Measurements from ENCODE around the gene BCAS4.

BCAS4 gene

GRCh38 chr20:50844430-50845100 lies 49.7 kb downstream of the BCAS4 start:
- Mint-ChIP-seq H3K27ac (no peak overlapping the region), H3K4me1 (peaks cover 25% of the 10 kb centered on the region), H3K4me3 (no peak overlapping the region), H3K27me3 (ENCODE audit: low read depth, poor library complexity) (peaks cover 6% of the 10 kb centered on the region), H3K9me3 (no peaks in the 10 kb centered on the region), H3K36me3 (ENCODE audit: low read depth) (no peaks in the 10 kb centered on the region)
- TF ChIP-seq, protein P1, sequence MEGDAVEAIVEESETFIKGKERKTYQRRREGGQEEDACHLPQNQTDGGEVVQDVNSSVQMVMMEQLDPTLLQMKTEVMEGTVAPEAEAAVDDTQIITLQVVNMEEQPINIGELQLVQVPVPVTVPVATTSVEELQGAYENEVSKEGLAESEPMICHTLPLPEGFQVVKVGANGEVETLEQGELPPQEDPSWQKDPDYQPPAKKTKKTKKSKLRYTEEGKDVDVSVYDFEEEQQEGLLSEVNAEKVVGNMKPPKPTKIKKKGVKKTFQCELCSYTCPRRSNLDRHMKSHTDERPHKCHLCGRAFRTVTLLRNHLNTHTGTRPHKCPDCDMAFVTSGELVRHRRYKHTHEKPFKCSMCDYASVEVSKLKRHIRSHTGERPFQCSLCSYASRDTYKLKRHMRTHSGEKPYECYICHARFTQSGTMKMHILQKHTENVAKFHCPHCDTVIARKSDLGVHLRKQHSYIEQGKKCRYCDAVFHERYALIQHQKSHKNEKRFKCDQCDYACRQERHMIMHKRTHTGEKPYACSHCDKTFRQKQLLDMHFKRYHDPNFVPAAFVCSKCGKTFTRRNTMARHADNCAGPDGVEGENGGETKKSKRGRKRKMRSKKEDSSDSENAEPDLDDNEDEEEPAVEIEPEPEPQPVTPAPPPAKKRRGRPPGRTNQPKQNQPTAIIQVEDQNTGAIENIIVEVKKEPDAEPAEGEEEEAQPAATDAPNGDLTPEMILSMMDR (IDR thresholded peaks at IDR 0.05), result no peak
- DNase-seq, result no peak

DNA sequence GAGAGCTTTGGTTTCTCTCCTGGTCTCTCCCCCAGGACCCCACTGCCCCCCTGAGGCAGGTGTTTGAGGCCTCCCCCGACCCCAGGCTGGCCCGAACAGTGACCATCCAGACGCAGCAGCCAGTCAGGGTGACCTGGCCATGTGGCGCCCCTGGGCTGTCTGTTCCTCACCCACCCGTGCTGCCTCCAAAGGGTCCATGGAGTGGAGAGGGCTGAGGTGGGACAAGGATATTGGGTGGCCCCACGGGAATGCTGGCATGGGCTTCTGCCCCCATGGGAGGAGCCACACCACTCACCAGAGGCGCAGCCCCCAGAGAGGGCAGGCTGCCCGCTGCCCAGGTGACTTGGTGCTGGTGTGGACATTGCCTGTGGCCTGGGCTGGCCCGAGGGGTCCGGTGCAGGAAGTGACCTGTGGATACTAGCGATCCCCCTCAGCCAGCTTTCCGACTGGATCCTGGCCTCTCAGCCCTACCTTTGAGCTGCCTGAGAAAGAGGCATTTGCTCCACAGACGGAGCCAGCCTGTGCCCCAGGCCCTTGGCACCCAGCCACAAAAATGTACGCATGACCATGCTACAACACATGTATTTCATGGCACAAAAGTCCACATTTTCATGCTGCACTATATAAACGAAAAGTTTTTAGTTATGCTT lies 50.8 kb downstream of the BCAS4 start:
- DNase-seq, result no peak
- no peak overlapping the region for H3K27ac Mint-ChIP-seq
- TF ChIP-seq, protein P1 (IDR thresholded peaks at IDR 0.05), result no peak
- H3K4me1 Mint-ChIP-seq, result peaks cover 26% of the 10 kb centered on the region
- H3K27me3 Mint-ChIP-seq (ENCODE audit: low read depth, poor library complexity), result peaks cover 6% of the 10 kb centered on the region
- no peak overlapping the region for H3K4me3 Mint-ChIP-seq
- no peaks in the 10 kb centered on the region for H3K9me3 Mint-ChIP-seq
- H3K36me3 Mint-ChIP-seq (ENCODE audit: low read depth), result no peaks in the 10 kb centered on the region

DNA sequence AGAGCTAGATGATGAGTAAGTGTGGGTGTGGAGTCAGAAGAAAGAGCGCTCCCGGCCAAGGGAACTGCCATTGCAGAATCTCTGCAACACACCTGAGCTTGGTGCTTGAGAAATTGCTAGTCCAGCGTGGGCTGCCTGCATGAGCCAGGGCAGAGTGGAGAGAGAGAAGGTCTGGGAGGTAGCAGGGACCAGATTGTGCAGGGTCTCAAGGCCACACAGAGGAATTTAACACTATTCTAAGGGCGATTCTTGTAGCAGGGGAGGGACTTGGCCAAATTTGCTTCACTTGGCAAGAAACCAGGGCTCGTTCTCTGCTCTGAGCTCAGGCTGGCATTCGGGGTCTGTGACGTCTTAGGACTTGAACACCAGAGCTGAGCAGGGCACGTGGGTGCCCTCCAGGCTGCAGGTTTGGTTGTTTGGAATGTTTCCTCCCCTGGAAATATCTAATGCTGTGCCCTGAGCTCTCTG lies 53.5 kb downstream of the BCAS4 start:
- no peak for DNase-seq
- Mint-ChIP-seq H3K4me3 (no peak overlapping the region), H3K27ac (no peak overlapping the region), H3K9me3 (no peaks in the 10 kb centered on the region), H3K27me3 (ENCODE audit: low read depth, poor library complexity) (peaks cover 8% of the 10 kb centered on the region), H3K36me3 (ENCODE audit: low read depth) (no peaks in the 10 kb centered on the region), H3K4me1 (peaks cover 38% of the 10 kb centered on the region)
- TF ChIP-seq, protein P1 (IDR thresholded peaks at IDR 0.05), result no peak

GRCh38 chr20:50848846-50849673 lies 54.2 kb downstream of the BCAS4 start:
- TF ChIP-seq, protein P1 (IDR thresholded peaks at IDR 0.05), result no peak

DNA sequence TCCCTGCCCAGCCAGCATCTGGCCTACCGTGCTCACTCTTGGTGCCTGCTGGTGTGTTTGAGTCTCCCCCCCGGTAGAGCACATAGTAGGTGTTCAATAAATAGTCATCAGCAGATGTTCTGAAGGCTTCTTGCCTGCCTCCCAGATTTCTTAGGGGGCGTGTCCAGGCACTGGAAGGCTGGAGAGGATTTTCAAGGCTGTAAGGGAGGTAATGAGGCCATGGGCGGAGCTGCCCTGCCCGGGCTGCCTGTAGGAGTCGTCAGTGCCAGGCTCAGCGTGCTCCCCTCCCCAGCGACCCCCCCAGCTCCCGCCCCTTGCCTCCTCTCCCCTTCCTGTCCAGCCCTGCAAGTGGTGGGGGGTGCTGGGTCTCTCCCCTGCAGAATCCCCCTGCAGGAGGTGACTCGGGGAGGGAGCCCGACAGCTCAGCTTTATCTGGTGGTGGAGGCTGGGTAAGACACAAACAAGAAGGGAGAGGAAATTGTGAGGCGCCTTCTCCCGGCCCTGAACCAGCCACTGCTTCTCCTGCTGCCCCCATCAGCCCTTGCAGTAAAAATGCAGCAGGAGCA lies 55.9 kb downstream of the BCAS4 start:
- Mint-ChIP-seq H3K4me1 (peaks cover 38% of the 10 kb centered on the region), H3K36me3 (ENCODE audit: low read depth) (no peaks in the 10 kb centered on the region), H3K27ac (no peak overlapping the region), H3K9me3 (no peaks in the 10 kb centered on the region), H3K27me3 (ENCODE audit: low read depth, poor library complexity) (peaks cover 8% of the 10 kb centered on the region), H3K4me3 (no peak overlapping the region)
- TF ChIP-seq, protein P1 (IDR thresholded peaks at IDR 0.05), result no peak
- DNase-seq, result no peak

More at GRCh38 chr20:50848846-50849673, 54.2 kb downstream of the BCAS4 start:
- no peak overlapping the region for H3K4me3 Mint-ChIP-seq
- H3K27ac Mint-ChIP-seq, result no peak overlapping the region
- peaks cover 38% of the 10 kb centered on the region for H3K4me1 Mint-ChIP-seq
- H3K36me3 Mint-ChIP-seq (ENCODE audit: low read depth), result no peaks in the 10 kb centered on the region
- peak; percentile 22 for DNase-seq
- peaks cover 8% of the 10 kb centered on the region for H3K27me3 Mint-ChIP-seq (ENCODE audit: low read depth, poor library complexity)
- H3K9me3 Mint-ChIP-seq, result no peaks in the 10 kb centered on the region

Measured in nephron progenitor cell (in vitro differentiated cells).